ENCODE data around the gene VPREB1.
"Not testable (repeated sequence)": the region's sequence is repeated elsewhere in the genome, so short reads cannot be mapped to it uniquely, and the experiment has no call there.

The VPREB1 gene

DNA sequence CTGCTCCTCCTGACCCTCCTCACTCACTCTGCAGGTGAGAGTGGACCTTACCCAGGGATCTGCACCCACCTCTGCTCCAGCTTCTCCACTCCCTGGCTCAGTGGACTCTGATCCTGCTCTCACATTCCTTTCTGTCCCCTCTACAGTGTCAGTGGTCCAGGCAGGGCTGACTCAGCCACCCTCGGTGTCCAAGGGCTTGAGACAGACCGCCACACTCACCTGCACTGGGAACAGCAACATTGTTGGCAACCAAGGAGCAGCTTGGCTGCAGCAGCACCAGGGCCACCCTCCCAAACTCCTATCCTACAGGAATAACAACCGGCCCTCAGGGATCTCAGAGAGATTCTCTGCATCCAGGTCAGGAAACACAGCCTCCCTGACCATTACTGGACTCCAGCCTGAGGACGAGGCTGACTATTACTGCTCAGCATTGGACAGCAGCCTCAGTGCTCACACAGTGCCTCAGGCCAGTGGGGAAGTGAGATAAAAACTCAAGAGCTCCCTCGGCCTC lies 29.7 kb upstream of the VPREB1 start:
- DNase-seq = no peak

DNA sequence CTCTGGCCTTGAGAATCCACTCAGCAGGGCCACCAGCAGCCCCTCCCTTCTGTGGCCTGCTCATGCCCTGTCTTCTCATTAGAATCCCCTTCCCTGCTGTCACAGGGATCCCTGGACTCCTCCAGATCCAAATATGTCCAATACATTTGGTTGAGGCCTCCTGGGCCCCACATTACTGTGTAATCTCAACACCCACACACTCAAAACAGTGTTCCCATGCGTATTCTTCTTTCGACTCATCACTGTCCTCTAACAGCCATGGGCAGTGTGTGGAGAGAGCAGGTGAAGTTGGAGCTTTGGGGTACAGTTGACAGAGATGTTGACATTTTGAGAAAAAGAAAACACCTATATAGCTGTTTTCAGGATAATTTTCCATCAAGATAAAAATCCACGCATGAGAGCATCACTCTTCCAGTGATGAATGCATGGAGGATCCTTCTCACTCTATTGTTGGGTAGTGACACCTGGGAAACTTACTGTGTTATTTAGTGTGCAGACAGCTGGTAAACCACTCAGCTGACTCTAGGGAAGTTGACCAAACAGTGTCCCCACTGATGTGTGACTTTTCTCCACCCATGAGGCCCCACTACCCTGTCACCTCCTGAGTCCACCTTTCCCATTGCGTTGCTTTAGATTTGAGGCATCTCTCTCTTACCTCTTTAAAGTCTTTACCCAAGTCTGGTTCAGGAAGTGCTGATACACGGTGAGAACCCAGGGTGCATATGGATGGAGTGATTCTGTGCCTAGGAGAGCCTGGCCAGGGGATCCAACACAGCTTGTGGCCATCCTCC lies 28.7 kb upstream of the VPREB1 start:
- DNase-seq = no peak

DNA sequence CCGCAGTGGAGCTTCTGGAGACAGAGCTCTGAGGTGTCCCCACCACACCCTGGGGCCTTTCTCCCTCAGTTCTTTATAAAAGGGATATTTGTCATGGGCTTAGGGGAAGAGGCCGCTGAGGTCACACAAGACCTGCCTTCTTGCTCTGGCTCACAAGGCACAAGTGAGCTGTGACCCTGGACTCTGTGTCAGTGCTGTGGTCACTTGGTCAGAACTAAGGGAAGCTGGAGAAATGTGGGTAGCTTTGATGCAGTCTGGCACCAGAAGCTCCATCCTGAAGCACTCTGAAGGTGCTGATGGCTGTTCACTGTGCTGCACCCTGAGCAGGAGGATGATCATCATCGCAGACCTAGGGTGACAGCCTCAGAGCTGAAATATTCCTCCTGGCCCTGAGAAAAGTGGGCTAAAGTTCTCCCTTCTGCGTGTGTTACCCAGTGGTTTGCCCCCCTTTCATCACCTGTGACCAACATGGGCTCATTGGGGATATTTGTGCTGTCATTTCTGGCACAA lies 28.1 kb upstream of the VPREB1 start:
- DNase-seq = no peak

DNA sequence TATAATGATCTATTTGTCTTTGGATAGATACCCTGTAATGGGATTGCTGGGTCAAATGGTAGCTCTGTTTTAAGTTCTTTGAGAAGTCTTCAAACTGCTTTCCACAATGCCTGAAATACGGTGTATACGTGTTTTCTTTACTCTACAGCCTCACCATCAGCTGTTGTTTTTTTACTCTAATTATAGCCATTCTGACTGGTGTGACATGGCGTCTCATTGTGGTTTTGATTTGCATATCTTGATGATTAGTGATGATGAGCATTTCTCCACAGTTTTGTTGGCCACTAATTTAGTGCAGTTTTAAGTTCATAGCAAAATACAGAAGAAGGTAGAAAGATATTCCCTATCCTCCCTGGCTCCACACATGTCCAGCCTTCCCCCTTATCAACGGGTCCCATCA lies 26.3 kb upstream of the VPREB1 start:
- DNase-seq = no peak

DNA sequence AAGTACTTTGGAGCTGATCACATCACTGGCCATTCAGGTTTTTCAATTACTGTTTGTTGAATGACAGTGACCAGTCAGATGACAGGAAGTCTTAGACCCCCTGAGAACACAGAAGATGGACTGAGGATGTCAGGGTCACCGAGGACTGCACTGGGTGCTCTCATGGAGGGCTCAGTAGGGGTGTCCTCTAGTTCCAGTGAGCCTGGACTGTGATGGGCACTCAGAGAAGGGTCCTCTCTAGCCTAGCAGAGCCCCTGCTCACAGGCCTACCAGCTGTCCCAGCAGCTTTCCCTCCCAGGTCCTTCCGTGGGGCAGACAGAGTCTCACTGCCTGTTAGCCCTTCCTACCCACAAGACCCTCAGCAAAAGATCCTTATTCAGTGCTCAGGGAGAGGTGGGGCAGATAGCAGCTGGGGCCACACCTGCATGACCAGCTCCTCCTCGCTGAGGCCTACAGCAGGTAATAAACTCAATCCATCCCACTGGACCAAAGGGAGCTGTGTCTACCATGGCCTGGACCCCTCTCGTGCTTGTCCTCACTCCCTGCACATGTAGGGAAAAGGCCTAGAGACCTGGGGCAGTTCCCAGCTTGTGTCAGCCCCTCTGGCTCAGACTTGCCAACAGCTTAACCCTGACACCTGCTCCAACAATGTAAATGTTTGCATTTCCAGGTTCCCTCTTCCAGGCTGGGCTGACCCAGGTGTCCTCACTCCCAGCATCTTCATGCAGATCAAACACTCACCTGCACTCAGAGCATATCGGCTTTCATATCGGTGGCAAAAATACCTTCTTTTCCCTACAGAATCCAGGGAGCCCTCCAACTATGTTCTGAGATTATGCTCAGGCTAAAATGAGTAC lies 25.2 kb upstream of the VPREB1 start:
- no peak for DNase-seq

DNA sequence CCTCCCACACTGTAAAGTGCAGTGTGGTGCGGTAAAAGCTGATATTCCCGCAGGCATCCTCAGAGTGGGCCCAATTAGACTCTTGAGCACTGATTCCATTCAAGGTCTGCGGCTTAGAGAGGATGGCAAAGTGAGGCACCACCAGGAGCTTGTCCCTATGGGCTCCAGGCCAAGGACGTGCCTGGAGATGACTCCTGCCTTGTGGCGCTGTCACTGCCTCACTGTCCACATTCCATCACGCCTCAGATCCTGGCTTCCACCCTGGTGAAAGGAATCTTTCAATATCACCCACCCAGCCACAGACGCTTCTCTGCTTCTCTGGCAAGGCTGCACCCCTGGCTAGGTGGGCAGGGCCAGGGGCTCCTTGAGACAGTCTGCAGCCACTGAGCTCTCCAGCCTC lies 23.5 kb upstream of the VPREB1 start:
- not testable (repeated sequence) for DNase-seq

DNA sequence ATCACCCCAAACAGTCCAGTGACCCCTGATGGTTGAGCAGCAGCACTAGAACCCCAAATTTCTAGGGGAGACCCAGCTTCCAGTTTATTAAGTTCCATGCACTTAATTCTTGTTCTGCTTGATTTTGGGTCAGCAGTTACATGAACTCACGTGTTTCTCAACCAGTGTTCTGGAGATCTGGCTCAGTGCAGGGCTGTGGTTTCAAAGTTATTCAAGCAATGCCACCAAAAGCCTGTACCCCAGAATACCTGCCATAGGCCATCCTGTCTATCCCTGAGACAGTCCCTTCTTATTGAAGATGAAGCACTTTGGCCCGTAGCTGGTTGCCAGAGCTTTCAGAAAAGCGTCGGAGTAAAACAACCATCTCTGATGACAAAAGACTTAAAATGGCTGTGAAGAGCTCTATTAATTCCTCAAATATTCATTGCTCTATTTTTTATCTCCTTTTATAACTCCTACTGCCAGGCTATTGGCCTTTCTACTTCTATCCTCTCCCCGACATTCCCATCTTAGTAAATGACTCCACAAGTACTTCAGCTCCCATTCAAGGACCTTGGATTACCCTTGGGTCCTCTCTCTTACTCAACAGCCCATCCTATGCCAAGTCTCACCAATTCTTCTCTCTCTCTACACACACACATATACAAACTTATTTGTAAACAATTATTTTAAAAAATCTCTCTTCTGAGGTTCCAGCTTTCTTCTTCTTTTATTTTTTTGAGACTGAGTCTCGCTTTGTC lies 18.0 kb upstream of the VPREB1 start:
- no peak for DNase-seq

DNA sequence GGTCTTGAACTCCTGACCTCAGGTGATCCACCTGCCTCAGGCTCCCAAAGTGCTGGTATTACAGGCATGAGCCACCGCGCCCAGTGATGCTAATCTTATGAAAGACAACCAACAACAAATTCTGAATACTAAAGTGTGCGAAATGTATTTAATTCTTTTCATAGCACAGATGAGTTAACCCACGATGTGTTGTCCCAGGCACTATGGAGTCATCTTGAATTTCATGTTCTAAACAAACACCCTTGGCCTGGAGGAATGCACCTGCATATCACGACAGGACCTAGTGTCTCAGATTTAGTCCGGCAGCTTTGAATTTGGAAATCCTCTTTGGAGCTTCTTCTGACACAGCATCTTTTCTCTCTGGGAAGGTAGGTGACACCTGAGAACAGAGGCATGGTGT lies 16.2 kb upstream of the VPREB1 start:
- no peak for DNase-seq

DNA sequence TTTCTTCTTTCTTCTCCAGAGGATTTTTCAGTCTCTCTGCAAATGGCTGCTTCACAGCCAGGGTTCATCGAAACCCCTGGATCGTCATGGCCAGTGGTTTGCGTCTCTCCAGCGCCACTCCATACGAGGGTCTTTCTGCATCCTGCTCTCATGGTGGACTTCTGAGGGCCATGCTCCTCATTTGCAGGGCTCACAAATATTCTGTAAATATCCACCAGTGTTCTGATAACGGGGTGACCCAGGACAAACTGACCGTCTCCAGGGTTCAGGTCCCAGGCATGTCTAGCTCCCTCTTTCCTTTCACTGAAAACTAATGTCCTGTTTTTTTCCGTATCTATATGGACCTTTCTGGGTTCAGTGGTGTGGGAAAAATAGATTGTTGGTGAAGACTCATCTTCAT lies 15.7 kb upstream of the VPREB1 start:
- no peak for DNase-seq

DNA sequence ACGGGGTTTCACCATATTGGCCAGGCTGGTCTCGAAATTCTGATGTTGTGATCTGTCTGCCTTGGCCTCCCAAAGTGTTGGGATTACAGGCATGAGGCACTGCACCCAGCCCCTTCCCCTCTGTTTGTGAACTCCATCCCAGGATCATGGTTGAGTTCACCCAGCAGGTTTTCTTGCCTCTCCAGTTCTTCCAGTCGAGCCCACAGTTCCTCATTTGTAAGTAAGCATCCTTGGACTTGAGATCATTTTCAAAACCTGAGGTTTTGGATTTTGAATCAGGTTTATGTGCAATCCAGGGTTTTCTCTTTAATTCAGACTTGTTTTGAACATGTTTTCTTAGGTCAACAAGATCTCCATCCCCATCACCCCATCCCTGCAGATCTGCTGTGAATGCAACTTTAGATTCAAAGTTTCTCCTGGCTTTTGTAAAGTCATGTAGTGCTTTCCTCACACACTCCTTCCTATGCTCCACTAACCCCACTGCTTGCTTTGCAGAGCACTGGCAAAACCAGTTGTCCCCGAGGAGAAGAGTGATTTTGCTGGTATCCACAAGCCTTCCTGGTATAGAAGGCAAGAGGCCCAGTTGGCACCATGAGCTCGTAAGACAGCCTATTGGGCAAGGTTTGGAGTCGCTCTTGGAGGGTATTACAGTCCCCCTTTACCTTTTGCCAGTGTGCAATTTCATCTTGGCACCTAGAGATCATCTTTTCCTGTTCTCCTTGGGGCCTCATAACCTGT lies 14.7 kb upstream of the VPREB1 start:
- DNase-seq = no peak

DNA sequence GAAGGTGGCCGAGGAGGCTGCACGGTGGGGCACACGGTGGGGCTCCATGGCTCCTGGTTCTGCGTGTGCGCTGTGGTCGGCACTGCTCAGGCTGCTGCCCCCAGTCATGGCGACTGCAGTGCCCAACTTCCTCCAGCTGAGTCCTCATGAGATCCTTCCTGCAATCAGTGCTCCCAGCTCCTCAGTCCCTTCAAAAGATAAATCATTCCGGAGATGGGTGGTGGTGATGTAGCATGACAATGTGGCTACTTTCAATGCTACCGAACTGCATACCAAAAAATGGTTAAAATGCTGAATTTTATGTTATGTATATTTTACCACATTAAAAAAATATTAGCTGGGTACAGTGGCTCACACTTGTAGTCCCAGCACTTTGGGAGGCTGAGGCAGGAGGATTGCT lies 14.1 kb upstream of the VPREB1 start:
- DNase-seq = no peak

DNA sequence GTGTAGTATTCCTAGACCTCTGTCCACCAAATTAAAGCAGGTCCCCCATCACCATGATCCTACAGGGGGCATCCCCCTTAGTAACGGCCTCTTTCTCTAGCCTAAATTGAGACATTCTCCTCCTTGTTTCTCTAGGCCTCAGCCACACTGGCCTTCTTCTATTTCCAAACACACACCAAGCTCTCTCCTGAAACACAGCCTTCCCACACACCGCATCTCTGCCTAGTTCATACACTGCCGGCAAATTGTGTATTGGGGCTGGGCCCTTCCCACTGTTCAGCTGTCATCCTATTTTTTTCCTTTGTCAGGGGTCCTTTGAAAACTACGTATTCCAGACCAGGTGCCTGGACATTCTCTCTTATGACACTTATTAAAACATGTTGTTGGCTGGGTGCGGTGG lies 11.5 kb upstream of the VPREB1 start:
- no peak for DNase-seq

DNA sequence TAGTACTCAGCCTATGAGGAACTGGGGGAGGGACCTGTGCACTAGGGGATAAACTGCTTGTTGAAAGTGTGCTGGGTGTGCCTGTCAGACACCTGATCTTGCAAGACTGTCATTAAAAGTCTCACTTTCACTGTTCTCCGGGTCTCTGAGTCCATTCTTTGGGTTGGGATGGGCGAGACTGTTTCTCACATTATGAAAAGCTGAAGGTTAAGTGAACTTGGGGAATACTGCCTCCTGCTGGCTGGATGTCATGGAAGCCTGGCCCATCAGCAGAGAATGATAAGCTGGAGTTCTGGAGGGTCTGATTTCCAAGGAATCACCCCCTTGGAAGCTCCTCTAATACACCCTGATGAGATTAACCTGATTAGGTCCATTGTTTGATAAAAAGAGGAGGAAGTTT lies 9.0 kb upstream of the VPREB1 start:
- peak in 1 of 2 donors; percentile 7 for DNase-seq

DNA sequence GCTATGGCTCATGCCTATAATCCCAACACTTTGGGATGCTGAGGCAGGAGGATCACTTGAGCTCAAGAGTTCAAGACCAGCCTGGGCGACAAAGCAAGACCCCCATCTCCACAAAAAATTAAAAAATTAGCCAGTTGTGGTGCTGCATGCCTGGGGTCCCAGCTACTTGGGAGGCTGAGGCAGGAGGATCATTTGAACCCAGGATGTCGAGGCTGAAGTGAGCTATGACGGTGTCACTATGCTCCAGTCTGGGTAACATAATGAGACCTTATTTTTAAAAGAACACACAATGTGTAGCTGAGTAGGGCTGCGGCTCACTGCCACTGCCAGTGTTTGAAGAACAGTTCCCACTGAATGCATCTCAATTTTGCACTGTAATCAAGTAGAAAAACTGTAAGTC lies 7.1 kb upstream of the VPREB1 start:
- no peak for DNase-seq

DNA sequence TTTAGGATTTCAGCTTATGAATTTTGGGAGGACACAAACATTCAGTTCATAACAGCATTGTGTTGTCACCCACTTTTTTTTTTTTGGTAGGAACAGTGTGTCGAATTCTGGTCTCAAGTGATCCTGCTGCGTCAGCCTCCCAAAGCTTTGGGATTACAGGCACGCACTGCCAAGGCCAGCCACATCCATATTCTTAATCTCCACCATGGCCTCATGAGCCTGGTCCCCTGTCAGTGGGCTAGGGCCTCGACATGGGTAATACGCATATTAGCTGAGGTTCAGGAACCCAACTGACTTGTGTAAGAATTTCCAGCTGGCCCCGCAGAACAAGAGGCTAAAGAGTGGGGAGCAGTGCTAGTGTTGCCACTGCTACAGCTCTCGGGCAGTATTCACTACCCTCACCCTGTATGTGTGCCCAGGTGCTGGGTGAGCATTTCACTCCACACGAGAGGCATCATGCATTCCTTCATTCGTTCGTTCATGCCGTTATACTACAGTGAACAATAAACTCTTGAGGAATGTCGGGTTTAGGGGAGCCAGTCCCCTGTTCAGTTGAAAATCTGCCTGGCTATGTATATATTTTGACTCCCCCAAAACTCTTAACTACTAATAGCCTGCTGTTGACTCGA lies 5.2 kb upstream of the VPREB1 start:
- no peak for DNase-seq

DNA sequence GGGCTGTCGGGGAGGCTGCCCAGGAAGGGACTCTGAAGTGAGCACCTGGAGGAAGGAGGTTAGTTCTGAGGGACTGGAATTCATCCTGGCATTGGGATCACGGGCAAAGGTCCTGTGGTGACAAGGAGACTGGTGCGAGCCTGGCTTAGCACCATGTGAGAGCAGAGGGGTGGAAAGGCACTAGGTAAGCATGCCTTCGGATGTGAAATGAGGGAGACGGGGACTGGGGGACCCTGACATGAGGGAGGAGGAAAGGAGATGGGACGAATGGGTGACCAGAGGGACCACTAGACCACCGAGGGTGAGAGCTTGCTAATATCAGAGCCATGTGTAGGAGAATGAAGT lies 3.1 kb upstream of the VPREB1 start:
- no peak for DNase-seq

DNA sequence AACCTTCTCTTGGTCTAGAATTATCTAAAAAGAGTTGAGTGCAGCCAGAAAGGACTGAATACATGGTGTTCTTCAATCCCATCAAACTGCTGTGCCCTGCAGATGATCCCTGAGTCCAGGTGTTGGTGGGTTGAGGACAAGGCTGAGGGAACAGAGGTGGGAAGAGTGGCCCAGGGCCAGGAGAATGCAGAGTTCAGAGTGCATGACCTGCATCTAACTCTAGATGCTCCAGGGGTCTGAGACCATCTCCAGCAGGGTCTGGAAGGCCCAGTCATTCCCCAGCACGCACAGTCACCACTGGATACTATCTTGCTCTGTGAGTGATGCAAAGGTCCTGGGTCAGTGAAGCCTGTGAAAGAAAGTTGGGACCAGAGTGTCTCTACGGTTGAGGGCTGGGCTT lies 2.1 kb upstream of the VPREB1 start:
- no peak for DNase-seq

DNA sequence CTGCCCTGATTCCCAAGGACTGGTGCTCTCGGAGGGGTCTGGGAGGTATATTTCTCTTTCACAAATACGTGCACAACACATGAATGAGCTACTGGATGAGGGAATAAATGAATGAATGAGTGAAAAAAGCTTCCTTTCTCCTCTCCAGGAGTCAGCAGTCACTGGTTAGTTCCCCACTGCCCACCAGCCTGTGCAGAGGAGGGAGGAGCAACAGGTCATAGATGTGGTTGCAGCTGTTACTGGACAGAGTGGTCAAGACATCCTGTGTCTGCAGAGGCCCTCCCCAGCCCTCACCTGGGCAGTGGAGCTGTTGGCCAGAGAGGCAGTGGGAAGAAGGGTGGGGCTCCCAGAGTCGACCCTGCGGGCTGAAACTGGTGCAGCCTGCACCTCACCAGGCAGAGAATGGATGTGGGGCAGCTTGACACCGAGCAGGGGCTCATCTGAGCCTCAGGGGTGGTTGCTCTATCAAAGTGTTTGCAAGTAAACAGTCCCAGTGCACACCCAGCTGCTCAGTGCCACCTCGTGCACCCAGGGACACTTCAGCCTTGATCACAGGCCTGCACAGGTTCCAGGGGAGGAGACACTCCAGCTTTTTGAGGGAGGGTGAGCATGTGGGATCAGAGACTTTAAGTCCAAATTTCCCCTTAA lies 1.4 kb upstream of the VPREB1 start:
- no peak for DNase-seq

DNA sequence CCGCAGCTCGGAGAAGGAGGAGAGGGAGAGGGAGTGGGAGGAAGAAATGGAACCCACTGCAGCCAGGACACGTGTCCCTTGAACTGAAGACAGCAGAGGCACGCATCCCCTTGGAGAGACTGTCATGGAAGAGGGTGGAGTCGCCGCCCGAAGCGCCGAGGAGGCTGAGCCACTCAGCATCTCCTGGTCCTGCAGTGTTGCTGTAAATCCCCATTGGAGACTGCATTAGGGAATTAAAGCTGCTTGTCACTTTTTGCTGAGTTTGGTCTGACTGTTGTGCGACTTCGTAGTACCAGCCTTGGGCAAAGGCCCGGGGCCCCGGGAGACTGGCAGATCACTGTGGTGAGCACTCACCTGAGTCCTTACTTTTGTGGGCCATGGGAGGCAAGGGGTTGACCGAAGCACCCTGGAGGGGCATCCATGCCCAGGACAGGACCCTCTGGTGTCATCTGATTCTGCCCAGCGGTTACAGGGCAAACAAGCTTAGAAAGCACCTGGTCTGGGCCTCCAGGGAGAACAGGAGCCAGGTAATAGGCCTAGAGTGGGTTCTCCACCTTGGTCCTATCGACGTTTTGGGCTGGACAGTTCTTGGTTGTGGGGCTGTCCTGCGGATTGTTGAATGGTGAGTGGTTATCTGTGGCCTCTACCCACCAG lies 797 bp downstream of the VPREB1 start:
- no peak for DNase-seq

DNA sequence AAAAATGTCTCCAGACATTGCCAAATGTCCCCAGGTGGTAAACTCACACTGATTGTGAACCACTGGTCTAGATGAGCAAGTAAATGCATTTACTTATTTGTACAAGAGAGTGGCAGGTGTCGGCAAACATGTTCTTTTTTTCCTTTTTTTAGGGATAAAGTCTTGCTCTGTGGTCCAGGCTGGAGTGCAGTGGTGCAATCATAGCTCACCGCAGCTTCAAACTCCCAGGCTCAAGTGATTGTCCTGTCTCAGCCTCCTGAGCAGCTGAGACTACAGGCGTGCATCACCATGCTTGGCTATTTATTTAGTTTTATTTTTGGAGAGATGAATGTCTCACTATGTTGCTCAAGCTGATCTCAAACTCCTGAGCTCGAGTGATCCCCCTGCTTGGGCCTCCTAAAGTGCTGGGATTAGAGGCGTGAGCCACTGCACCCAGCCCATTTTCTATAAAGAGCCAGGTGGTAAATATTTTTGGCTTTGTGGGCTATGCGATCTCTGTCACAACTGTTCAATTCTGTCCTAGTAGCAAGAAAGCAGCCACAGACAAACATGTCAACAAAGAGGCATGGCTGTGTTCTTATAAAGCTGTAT lies 1.4 kb downstream of the VPREB1 start:
- no peak for DNase-seq

DNA sequence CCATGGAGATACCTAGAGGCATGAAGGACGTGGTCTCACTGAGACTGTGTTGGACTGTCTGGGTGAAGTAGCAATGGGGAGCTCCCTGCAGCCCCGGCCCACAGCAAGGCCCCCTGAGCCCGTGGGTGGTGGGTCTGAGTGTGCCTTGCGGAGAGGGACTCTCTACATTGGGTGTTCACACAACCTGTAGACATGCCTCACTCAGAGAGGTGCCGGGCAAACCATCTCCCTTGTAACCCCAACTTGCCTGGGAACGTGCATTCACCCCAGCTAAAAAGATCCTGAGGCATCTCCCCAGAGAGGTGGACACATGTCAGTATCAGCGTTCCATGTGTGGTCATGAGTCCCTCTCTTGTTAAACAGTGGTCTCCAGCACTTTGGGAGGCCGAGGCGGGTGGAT lies 2.1 kb downstream of the VPREB1 start:
- no peak for DNase-seq

All from hippocampal formation (tissue), 2 donors.